ENCODE results near the gene SPON1. TPM values are rescaled to one million over a fixed set of nuclear protein-coding genes. Genes with fewer than 3 reads are reported as not detected.

SPON1 gene
- total RNA-seq, 1 experiment from 2014 or later: not detected

- peak; percentile 31 for DNase-seq
- Histone ChIP-seq H3K9me3 (no peaks in the 10 kb centered on the region), H3K27me3 (no peaks in the 10 kb centered on the region), H3K36me3 (no peaks in the 10 kb centered on the region), H3K4me3 (no peak overlapping the region)
Observed at GRCh38 chr11:14111496-14111895, 149.0 kb downstream of the SPON1 start.

DNA sequence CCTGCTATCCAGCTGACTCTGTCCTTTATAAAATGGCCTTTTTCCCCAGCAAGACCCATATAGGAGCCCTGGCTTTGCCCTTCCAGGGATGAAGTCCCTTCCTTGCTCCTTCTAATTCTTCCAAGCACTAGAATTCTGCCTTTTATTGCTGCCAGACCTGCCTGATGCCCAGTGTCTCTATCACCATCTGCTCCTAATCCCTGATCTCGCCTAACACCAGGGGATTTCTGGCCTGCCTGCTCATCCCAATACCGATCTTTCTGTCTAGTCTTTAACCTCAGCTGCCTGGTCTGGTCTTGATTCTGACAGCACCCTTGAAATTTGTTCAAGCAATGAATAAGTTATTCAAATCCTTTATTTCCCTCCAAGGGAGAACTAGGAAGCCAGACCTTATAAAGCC lies 150.2 kb downstream of the SPON1 start:
- DNase-seq: no peak
- Histone ChIP-seq H3K36me3 (no peaks in the 10 kb centered on the region), H3K9me3 (no peaks in the 10 kb centered on the region), H3K4me3 (no peak overlapping the region), H3K27me3 (no peaks in the 10 kb centered on the region)

DNA sequence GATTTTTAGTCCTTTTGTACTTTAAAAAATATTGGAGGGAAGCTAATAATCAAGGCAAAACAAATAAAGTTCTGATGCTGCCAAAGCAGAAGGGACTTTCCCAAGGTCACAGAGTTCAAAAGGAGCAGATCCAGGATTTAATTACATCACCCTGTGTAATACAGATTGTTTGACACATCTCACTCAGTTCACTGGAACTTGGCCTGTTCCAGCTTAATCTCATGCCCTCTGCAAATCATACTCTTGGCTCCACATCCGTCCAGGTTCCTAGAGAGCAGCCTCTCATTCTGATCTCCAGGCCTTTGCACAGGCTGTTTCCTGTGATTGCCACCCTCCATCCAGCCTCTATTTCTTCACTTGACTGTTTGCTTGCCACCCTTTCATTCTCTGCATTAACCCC lies 151.7 kb downstream of the SPON1 start:
- Histone ChIP-seq H3K4me3 (no peak overlapping the region), H3K9me3 (no peaks in the 10 kb centered on the region), H3K27me3 (no peaks in the 10 kb centered on the region), H3K36me3 (no peaks in the 10 kb centered on the region)
- peak; percentile 54 for DNase-seq

DNA sequence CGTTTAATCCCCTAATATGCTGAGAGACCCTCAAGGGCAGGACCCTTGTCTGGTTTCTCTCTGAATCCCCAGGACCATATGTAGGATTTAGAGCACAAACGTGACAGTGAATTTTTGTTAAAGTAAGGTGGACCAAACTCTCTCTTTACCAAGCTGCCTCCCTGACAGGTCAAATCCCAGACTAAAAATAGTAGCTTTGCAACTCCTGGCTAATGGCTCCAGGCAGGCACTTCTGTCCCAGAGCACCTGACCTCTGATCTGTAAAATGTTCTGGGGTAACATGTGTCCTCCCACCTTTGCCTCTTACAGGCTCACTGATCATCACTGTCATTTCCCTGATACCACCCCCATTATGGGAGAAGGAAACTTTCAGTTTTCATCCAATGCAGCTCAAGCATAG lies 152.3 kb downstream of the SPON1 start:
- Histone ChIP-seq H3K27me3 (no peaks in the 10 kb centered on the region), H3K36me3 (no peaks in the 10 kb centered on the region), H3K4me3 (no peak overlapping the region), H3K9me3 (no peaks in the 10 kb centered on the region)
- DNase-seq: no peak

DNA sequence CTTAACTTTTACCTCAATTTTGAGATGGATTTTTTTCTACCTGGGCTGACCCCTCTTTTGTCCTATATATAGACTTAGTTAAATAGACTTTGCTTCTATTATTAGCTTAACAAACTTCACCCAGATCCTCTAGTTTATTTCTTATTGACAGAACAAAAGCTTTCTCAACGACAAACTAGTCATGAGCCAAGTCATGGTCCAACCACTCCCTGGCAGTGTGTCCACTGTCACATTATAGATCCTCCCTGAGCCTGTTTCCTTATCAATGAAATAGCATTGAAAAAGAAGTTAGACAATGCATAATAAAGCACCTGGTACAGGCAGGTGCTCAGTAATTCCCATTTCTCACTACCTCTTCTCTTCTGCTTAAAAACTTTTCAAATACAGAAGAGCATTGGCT lies 155.1 kb downstream of the SPON1 start:
- no peaks in the 10 kb centered on the region for H3K27me3 ChIP-seq
- no peaks in the 10 kb centered on the region for H3K36me3 ChIP-seq
- H3K4me3 ChIP-seq: no peak overlapping the region
- no peak for DNase-seq
- no peaks in the 10 kb centered on the region for H3K9me3 ChIP-seq

DNA sequence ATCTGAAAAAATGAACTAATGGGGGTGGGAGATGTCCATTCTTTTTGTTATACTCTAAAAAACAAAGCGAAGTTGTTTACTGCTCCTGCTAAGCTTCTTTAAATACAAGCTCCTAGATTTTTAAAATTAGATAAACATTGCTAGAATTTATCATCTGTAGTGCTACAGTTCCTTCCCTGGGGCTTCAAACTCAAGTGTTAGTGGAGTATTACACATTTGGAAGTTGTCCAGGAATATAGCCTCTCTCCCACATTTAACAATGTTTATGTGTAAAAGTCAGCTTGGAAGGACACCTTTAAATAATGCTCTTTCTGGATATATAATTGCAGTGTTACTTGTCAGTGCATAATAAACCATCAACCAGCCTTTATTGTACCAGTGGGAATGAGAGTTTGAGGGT lies 155.5 kb downstream of the SPON1 start:
- Histone ChIP-seq H3K9me3 (no peaks in the 10 kb centered on the region), H3K27me3 (no peaks in the 10 kb centered on the region), H3K4me3 (no peak overlapping the region), H3K36me3 (no peaks in the 10 kb centered on the region)
- DNase-seq: no peak

DNA sequence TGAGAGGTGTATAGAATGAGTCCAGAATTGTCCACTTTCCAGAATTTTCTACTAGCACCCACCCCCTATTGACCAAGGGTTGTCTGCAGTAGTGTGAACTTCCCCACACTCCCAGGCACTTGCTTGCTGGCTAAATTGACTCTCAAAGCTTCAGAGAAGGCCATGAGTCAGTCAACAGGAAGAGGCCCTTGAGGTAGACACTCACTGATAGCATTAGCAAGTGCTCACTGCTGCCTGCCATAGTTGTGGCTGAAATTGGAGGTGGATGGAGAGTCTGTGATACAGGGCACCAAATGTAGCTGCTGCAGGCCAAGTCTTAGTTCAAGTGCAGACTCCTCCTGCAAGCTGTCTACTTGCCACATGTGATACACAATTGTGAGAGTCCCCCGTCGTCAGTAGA lies 156.8 kb downstream of the SPON1 start:
- no peaks in the 10 kb centered on the region for H3K27me3 ChIP-seq
- H3K36me3 ChIP-seq: no peaks in the 10 kb centered on the region
- no peak for DNase-seq

GRCh38 chr11:14124350-14124749 lies 161.8 kb downstream of the SPON1 start:
- Histone ChIP-seq H3K36me3 (no peaks in the 10 kb centered on the region), H3K4me3 (no peak overlapping the region), H3K27me3 (no peaks in the 10 kb centered on the region), H3K9me3 (no peaks in the 10 kb centered on the region)
- no peak for DNase-seq

More for the DNA sequence above, 156.8 kb downstream of the SPON1 start:
- Histone ChIP-seq H3K4me3 (no peak overlapping the region), H3K9me3 (no peaks in the 10 kb centered on the region)

DNA sequence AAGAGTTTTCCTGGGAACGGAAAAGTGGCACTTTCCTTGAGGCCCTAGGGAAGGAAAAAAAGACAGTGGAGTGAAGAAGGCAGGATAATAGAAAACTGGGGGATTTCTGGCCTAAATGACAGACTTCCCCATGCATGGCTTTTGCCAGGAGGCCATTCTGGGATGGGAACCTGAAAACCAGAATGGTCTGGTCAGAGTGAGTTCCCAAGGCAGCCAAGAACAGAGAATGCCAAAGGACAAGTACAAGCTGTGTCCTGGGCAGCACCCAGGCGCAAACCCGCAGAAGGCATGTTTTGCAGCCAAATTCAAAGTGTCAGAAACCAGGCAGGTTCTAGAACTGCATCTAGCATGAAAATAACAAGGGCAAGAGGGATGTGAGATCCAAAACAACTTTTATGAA lies 162.4 kb downstream of the SPON1 start:
- no peaks in the 10 kb centered on the region for H3K27me3 ChIP-seq
- H3K4me3 ChIP-seq: no peak overlapping the region
- H3K36me3 ChIP-seq: no peaks in the 10 kb centered on the region
- no peak for DNase-seq
- H3K9me3 ChIP-seq: no peaks in the 10 kb centered on the region

- DNase-seq: no peak
- no peaks in the 10 kb centered on the region for H3K27me3 ChIP-seq
Observed at GRCh38 chr11:14125529-14125928, 163.0 kb downstream of the SPON1 start.

DNA sequence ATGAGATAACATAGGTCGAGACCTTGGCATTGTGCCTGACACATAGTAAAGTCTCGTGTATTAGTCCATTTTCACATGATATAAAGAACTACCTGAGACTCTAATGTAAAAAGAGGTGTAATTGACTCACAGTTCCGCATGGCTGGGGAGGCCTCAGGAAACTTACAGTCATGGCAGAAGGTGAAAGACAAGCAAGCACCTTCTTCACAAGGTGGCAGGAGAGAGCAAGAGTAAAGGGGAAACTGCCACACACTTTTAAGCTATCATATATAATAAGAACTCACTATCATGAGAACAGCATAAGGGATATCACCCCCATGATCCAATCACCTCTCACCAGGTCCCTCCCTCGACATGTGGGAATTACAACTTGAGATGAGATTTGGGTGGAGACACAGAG lies 165.2 kb downstream of the SPON1 start:
- Histone ChIP-seq H3K4me3 (no peak overlapping the region), H3K9me3 (no peaks in the 10 kb centered on the region), H3K27me3 (no peaks in the 10 kb centered on the region), H3K36me3 (no peaks in the 10 kb centered on the region)
- no peak for DNase-seq

More at GRCh38 chr11:14125529-14125928, 163.0 kb downstream of the SPON1 start:
- Histone ChIP-seq H3K36me3 (no peaks in the 10 kb centered on the region), H3K9me3 (no peaks in the 10 kb centered on the region), H3K4me3 (no peak overlapping the region)

- DNase-seq: no peak
- Histone ChIP-seq H3K4me3 (no peak overlapping the region), H3K27me3 (no peaks in the 10 kb centered on the region), H3K36me3 (no peaks in the 10 kb centered on the region), H3K9me3 (no peaks in the 10 kb centered on the region)
Observed at GRCh38 chr11:14132312-14132711, 169.8 kb downstream of the SPON1 start.

GRCh38 chr11:14133381-14133780 lies 170.9 kb downstream of the SPON1 start:
- no peak overlapping the region for H3K4me3 ChIP-seq
- no peak for DNase-seq
- no peaks in the 10 kb centered on the region for H3K9me3 ChIP-seq
- H3K36me3 ChIP-seq: no peaks in the 10 kb centered on the region
- no peaks in the 10 kb centered on the region for H3K27me3 ChIP-seq

- Histone ChIP-seq H3K4me3 (no peak overlapping the region), H3K36me3 (no peaks in the 10 kb centered on the region), H3K9me3 (no peaks in the 10 kb centered on the region), H3K27me3 (no peaks in the 10 kb centered on the region)
- DNase-seq: no peak
Observed at GRCh38 chr11:14136561-14136960, 174.0 kb downstream of the SPON1 start.

DNA sequence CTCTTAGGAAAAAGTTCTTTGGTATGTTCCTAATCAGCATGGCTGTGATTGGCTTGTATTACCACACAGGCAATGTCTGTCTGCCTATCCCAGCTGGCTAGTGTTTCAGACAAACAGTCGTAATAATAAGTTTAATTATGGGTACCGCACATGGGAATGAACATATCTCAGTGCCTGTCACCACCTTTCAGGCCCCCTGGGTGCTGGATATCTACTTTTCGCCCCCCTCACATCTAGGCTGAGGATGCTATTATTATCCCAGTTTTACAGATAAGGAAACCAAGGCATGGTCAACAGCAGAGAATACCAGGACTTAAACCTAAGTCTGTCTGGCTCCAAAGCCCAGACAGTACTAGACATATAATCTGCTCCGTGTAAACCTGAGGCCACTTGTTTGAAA lies 174.8 kb downstream of the SPON1 start:
- Histone ChIP-seq H3K9me3 (no peaks in the 10 kb centered on the region), H3K36me3 (no peaks in the 10 kb centered on the region), H3K4me3 (no peak overlapping the region), H3K27me3 (no peaks in the 10 kb centered on the region)
- no peak for DNase-seq

- Histone ChIP-seq H3K36me3 (no peaks in the 10 kb centered on the region), H3K4me3 (no peak overlapping the region), H3K9me3 (no peaks in the 10 kb centered on the region), H3K27me3 (no peaks in the 10 kb centered on the region)
- DNase-seq: no peak
Observed at GRCh38 chr11:14140991-14141390, 178.5 kb downstream of the SPON1 start.

DNA sequence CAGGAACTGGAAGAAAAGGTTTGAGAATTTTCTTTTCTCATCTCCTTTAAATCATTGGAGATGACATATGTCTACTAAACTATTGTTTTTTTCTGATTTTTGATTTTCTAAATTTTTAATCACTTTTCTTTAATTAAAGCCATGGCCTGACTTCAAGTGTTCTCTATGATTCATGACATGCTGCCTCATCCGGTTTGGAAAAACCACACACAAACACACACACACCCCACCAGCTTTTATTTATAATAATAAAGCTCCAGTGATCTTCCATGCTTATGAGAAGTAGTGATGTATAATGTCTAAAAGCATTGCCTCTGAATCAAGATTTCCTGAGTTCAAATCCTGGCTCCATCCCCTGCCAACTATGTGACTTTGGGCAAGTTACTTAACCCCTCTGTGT lies 179.2 kb downstream of the SPON1 start:
- H3K9me3 ChIP-seq: no peaks in the 10 kb centered on the region
- H3K4me3 ChIP-seq: no peak overlapping the region
- no peak for DNase-seq
- no peaks in the 10 kb centered on the region for H3K27me3 ChIP-seq
- H3K36me3 ChIP-seq: no peaks in the 10 kb centered on the region

GRCh38 chr11:14144934-14145333 lies 182.4 kb downstream of the SPON1 start:
- Histone ChIP-seq H3K36me3 (no peaks in the 10 kb centered on the region), H3K4me3 (no peak overlapping the region), H3K27me3 (no peaks in the 10 kb centered on the region), H3K9me3 (no peaks in the 10 kb centered on the region)
- no peak for DNase-seq

GRCh38 chr11:14148653-14149273 lies 186.2 kb downstream of the SPON1 start:
- Histone ChIP-seq H3K36me3 (no peaks in the 10 kb centered on the region), H3K4me3 (no peak overlapping the region), H3K27me3 (no peaks in the 10 kb centered on the region), H3K9me3 (no peaks in the 10 kb centered on the region)
- no peak for DNase-seq
